ENCODE data around the gene NECTIN2. TPM values are rescaled to one million over a fixed set of nuclear protein-coding genes. Genes with fewer than 3 reads are reported as not detected.

NECTIN2 gene
- total RNA-seq, 1 experiment from 2014 or later, result 96.3 TPM

DNA sequence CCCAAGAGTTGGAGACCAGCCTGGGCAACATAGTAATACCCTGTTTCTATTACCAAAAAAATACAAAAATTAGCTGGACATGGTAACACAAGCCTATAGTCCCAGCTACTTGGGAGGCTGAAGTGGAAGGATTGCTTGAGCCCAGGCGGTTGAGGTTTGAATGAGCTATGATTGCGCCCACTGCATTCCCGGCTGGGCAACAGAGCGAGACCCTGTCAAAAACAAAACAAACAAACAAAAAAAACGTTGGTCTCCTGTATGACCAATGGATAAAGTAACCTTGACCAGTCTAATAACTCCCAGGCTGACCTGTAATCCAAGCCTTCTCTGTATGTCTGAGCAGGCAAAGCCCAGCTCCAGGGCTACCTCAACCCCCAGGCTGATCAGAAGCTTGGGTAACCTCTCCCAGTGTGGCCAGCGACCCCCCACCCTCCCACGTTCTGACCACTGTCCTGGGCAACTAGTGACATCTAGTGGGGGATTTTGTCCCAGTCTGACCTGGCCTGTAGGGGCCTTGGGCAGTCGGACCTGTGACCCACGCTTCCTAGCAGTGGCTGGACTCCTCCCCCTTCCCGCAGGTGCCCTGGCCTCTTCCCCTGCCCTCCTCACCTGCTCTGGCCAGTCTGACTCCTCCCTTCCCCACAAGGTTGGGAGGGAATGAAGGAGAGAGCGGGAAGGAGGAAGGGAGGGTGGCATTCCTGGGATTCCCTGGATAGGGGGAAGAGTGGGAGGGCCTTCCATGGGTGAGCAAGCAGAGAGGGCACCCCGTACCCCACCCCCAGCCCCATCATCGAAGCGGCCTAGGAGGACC is 38.2 kb upstream of the NECTIN2 start (continued):
- no peak for TF ChIP-seq ZBTB33 (IDR thresholded peaks at IDR 0.05; ENCODE audit: extremely low read depth, insufficient replicate concordance, low read length)

DNA sequence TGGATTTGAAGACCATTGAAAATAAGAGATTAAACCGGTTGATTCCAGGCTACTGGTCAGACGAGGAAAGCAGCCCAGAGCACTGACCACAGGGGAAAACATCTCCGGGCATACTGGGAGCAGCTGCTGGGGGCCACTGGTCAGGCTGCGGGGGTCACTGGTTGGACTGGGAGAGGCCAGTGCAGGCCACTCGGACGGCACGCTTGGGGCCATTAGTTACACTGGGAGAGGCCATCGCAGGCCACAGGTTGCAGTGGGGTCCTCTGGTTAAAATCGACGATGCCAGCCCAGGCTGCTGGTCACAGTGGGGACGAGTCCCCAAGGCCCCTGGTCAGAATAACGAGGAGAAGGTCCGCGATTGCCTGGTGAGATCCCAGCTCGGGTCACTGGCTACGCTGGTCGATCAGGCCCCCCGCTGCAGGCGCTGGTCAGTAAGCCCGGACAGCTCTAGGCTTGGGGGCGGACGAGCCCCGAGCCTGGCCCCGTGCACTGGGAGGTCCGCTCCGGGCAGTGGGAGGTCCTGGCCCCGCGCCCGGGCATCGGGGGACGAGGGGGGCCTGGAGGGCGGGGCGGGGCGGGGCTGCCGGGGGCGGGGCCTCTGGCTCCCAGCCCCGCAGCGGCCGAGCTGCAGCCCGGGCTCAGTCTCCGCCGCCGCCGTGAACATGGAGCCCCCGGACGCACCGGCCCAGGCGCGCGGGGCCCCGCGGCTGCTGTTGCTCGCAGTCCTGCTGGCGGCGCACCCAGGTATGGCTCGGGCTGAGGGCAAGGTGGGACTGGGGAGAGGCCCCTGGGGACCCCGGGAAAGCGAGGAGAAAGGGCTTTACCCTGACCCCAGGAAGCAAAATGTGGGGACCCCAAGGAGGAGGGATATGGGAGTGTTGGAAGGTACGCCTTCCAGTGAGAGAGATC is 37.4 kb upstream of the NECTIN2 start, which contains the start of gene BCAM:
TSS of gene BCAM (plus strand) at position 641 of the 909 bp plus-strand sequence. CDS start at position 663, 22 bp downstream.
- DNase-seq (ENCODE audit: low read depth, low spot score) (no peak), ATAC-seq (peak; percentile 60)
- peak within 1 kb of the TSS; percentile 98 for H3K4me2 ChIP-seq (ENCODE audit: low read length)
- TF ChIP-seq YY1 (IDR thresholded peaks at IDR 0.05; ENCODE audit: extremely low read depth, insufficient replicate concordance, low read depth, low read length), result peak; percentile 52
- TF ChIP-seq POLR2AphosphoS5 (IDR thresholded peaks at IDR 0.05; ENCODE audit: low read depth, low read length), result peak; percentile 91
- TF ChIP-seq, protein P1, sequence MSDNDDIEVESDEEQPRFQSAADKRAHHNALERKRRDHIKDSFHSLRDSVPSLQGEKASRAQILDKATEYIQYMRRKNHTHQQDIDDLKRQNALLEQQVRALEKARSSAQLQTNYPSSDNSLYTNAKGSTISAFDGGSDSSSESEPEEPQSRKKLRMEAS (IDR thresholded peaks at IDR 0.05), result no peak; the same call in 1 of the 2 replicates
- TF ChIP-seq POLR2A (IDR thresholded peaks at IDR 0.05; ENCODE audit: borderline replicate concordance, extremely low read depth, insufficient read depth, insufficient read length), result peak; percentile 44
- TF ChIP-seq SP1 (IDR thresholded peaks at IDR 0.05; ENCODE audit: low read depth), result no peak
- peaks cover 1 to 11% of the 10 kb centered on the region in 2 experiments; a peak in 1 of 4 replicates for H3K36me3 ChIP-seq (ENCODE audit: control insufficient read depth in 1 of 2, insufficient read depth in 2 of 2, low read length in 2 of 2)
- H3K27me3 ChIP-seq (ENCODE audit: insufficient read depth, low read length), result no peaks in the 10 kb centered on the region
- peak within 1 kb of the TSS; percentile 75 to 85 for H3K4me3 ChIP-seq (replicated peaks in 1 of 2; ENCODE audit: low read depth in 1 of 2, low read length in 2 of 2)
- RAD21 ChIA-PET (ENCODE audit: low non-redundant PET in 1 of 2, low total read pairs in 2 of 2, uncharacterized antibody in 2 of 2, unreplicated experiment in 2 of 2), result interaction anchor here in 1 of 2 experiments (1.6 kb wide), 1 partner anchor 85 kb away, joined by 4 read pairs; no protein-coding TSS in a partner anchor
- no peaks in the 10 kb centered on the region for H4K20me1 ChIP-seq (ENCODE audit: insufficient read depth)
- intact Hi-C loops (cut with micrococcal nuclease), result loop anchor here (1.0 to 2.0 kb wide), 2 partner anchors 36 to 237 kb away; no protein-coding TSS in a partner anchor
- CTCF ChIA-PET, result interaction anchor here (0.9 to 1.9 kb wide), 6 partner anchors 36 to 238 kb away, joined by 4 to 8 read pairs (median 6); partner anchors contain the start of gene NECTIN2
- no peak within 1 kb of the TSS for H2AFZ ChIP-seq (ENCODE audit: low read depth, low read length, poor library complexity, severe bottlenecking)
- POLR2A ChIA-PET, result interaction anchor here (1.0 to 1.9 kb wide), 4 partner anchors 13 to 82 kb away, joined by 3 to 5 read pairs (median 4); partner anchors contain the start of genes NECTIN2 and TOMM40
- H3K9ac ChIP-seq (ENCODE audit: low read length), result peak within 1 kb of the TSS; percentile 85
- H3K9me2 ChIP-seq (ENCODE audit: insufficient read depth), result no peaks in the 10 kb centered on the region
- H3K9me3 ChIP-seq (ENCODE audit: control insufficient read depth in 1 of 2, insufficient read depth in 1 of 2, low read depth in 1 of 2, low read length in 2 of 2), result peaks cover 0 to under 1% of the 10 kb centered on the region in 2 experiments; a peak in 1 of 4 replicates
- peaks cover 34 to 45% of the 10 kb centered on the region in 2 experiments for H3K4me1 ChIP-seq (ENCODE audit: control insufficient read depth in 1 of 2, insufficient read depth in 2 of 2, low read length in 2 of 2)
- BruUV-seq (replicated peaks), result no TSS peak
- no peaks in the 10 kb centered on the region; the same call in 1 of the 2 replicates for H3K79me2 ChIP-seq (ENCODE audit: insufficient read depth, low read length)
- H3K27ac ChIP-seq (ENCODE audit: low read depth, low read length), result peak within 1 kb of the TSS; percentile 89
